SK-N-MC (cell line): Measurements from ENCODE around the gene LIPC.

Source experiments
- FOXP2 ChIP-seq: optimal IDR thresholded peaks from 2 replicates; pipeline ENCODE3; 2011; ENCODE audit warnings: mild to moderate bottlenecking, moderate library complexity; ENCODE audit not compliant: insufficient read depth; ENCODE audit errors: extremely low read length, control extremely low read depth
- POLR2AphosphoS5 ChIP-seq: IDR thresholded peaks from 2 replicates; pipeline ENCODE4 v1.6.1; 2012; ENCODE audit warnings: mild to moderate bottlenecking, low read depth, low read length, borderline replicate concordance

DNA sequence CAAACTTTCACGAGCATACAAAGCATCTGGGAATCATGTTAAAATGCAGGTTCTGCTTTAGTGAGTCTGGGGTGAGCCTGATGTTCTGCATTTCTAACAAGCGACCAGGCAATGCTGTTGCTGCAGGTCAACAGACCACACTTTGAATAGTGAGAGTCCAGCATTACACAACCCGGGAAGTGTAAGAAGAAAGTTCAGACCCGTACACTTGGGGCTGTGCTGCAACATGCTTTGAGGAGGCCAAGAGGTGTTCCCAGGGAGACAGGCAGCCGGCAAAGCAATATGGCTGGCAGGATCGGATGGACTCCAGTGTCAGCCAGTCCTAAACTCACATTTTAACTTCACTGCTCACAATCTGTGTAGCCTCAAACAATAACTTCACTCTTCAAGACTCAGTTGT is 134.2 kb downstream of the LIPC start:
- no peak for TF ChIP-seq POLR2AphosphoS5
- no peak for TF ChIP-seq FOXP2
